GM20000 (cell line): Measurements from ENCODE around the gene NUB1.

Experiments used
- DNase-seq: peaks from one replicate; pipeline ENCODE4 v3.0.0; 2012; ENCODE audit warnings: low spot score
- TF ChIP-seq, protein P1 (sequence below): IDR thresholded peaks from 2 replicates; pipeline ENCODE4 v1.5.1; 2012; ENCODE audit warnings: mild to moderate bottlenecking, control low read depth; ENCODE audit errors: extremely low read depth, missing control alignments

Gene NUB1

GRCh38 chr7:151338809-151339208, 2.8 kb upstream of the NUB1 start:
- TF ChIP-seq, protein P1, sequence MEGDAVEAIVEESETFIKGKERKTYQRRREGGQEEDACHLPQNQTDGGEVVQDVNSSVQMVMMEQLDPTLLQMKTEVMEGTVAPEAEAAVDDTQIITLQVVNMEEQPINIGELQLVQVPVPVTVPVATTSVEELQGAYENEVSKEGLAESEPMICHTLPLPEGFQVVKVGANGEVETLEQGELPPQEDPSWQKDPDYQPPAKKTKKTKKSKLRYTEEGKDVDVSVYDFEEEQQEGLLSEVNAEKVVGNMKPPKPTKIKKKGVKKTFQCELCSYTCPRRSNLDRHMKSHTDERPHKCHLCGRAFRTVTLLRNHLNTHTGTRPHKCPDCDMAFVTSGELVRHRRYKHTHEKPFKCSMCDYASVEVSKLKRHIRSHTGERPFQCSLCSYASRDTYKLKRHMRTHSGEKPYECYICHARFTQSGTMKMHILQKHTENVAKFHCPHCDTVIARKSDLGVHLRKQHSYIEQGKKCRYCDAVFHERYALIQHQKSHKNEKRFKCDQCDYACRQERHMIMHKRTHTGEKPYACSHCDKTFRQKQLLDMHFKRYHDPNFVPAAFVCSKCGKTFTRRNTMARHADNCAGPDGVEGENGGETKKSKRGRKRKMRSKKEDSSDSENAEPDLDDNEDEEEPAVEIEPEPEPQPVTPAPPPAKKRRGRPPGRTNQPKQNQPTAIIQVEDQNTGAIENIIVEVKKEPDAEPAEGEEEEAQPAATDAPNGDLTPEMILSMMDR = no peak
- no peak for DNase-seq

DNA sequence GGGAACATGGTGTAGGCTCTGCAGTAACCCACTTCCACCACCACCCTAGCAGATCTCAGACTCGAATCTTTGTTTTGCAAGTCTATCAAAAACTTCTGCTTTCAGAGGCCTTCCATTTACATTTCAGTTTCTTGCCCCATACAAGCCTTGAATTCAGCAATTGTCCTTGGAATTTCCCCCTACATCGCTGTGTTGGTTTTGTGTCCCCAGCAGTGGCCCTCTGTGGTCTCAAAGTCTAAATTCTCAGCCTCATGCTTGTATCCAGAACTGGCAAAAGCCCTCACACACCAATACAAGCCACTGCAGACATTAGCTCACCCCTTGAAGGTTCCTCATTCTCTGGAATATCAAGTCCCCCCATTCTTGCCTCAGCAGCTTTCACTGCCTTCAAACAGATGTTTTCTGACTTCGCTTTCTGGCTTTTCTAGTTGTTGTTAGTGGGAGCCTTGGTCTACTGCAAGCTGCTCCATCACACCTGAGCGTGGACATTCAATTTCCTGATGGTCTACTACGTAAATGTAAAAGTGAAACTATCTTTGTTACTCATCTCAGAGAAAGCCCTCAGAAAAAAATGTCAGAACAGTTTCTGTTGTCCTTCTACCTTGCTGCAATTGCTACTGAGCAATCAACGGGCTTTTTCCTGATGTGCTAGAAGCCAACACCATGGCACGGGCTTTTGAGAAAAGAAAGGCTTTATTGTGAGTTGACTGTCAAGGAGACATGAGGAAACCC, 1.8 kb upstream of the NUB1 start:
- DNase-seq = peak; percentile 71
- TF ChIP-seq, protein P1 = no peak

DNA sequence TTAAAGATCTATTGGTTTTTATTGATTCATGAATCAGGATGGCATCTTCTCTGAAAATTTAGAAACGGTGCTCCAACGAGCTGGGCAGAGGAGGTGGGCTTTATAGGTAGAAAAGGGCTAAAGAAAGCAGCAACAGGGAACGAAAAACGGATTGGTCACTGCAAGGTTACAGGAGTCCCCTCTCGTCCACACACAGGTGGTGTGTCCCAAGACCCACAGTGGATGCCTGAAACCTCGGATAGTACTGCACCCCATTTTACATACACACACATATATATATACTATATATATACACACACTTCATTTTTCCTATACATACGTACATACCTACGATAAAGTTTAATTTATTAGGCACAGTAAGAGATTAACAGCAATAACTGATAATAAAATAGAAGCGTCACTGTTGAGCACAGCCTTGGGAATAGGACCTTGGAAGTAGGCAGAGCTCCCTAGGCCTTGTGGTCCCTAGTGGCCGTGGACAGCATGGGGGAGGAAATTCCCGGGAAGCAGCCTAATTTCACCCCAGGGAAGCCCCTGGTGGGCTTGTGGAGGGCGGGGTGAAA, 737 bp upstream of the NUB1 start:
- TF ChIP-seq, protein P1 = no peak
- DNase-seq = no peak

DNA sequence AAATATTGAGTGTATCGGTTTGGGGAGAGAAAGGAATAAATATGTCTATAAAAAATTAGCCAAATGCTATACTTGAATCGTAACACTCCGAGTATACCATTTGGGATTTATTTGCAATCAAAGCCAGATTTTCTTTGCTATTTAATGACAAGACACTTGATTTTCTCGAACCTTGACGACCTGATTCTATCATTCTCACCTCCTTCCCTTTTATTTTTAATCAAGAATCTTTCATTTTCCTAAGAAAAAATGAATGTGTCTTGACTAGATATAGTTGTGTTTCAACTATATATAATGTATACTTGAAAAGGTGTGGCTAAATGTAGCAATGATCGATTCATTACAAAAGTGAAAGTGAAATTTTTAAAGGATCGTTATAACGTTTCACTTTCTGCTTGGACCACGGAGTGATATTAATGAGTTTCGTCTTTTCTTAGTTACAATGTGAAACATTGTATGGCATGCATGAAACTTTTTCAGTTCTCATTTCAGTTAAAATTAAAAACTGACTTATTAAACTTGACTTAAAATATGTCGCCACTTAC, 562 bp downstream of the NUB1 start:
- peak; percentile 77 for DNase-seq
- TF ChIP-seq, protein P1 = no peak

GRCh38 chr7:151342811-151343210, 1.2 kb downstream of the NUB1 start:
- no peak for DNase-seq
- TF ChIP-seq, protein P1 = no peak

GRCh38 chr7:151343516-151343915, 1.9 kb downstream of the NUB1 start:
- no peak for DNase-seq
- TF ChIP-seq, protein P1 = no peak
